Activated T-cell treated with anti-CD3 and anti-CD28 coated beads, Interleukin-2, amount 50 U/mL, for 4 hours (primary cell): Measurements from ENCODE around the gene MED20. TPM values are rescaled to one million over a fixed set of nuclear protein-coding genes. Genes with fewer than 3 reads are reported as not detected.

Experiments
- ATAC-seq, 2 donors: fragments of 200-7000 bp; cut with Tn5 transposase; one replicate each; pipeline ENCODE4 v1.10.0; 2021
- DNase-seq: peaks from one replicate; pipeline ENCODE4 v3.0.0-alpha.2; 2020
- H3K27me3 Mint-ChIP-seq: one replicate; pipeline ENCODE4 v1.8.0; 2021; ENCODE audit warnings: low read depth, mixed read lengths
- H3K36me3 Mint-ChIP-seq: one replicate; pipeline ENCODE4 v1.8.0; 2022; ENCODE audit warnings: mixed read lengths; ENCODE audit not compliant: insufficient read depth
- H3K4me1 Mint-ChIP-seq: one replicate; pipeline ENCODE4 v1.8.0; 2021; ENCODE audit warnings: low read depth, mixed read lengths
- H3K4me3 Mint-ChIP-seq: one replicate; pipeline ENCODE4 v1.8.0; 2021; ENCODE audit warnings: mild to moderate bottlenecking, moderate library complexity, mixed read lengths
- H3K9me3 Mint-ChIP-seq: one replicate; pipeline ENCODE4 v1.8.0; 2021; ENCODE audit warnings: mixed read lengths
- total RNA-seq, 3 donors: library from RNA; stranded (reverse); gene quantifications; one replicate each; pipeline ENCODE4 v1.2.1, GENCODE V29; 2021

Gene MED20
- total RNA-seq, 3 donors from 2014 or later, result 13.1 to 16.6 (median 16.3) TPM

DNA sequence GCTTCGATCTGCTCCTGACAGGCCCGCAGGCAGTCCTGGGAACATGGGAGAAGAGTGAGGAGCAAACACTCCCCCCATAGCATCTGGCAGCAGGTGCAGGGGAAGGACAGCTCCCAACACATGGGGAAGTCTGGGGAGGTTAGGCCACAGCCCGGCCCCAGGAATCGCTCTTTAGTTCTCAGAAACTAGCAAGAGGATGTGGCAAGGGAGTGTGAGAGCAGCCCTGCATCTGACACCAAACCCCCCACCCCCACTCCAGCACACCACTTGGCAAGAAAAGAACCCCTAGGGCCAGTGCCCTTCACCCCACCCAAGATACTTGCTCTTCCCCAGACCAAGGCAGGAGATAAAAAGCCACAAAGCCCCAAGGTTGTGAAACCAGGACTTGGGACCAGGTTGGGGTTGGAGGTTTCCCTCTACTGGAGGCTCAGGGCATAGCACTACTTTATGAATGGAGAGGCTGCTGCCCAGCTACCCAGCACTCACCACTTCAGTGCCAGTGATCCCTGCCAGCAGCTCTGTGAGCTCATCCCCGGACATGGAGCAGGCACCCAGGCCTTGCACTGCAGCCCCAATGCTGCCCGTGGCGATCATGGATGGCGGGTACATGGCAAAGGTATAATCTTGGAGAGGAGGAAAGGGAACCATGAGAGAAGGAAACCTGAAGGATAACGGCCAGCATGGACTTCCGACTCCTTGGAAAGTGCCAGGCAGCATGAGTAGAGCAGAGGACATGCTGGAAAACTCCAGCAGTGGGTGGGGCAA, 15.3 kb upstream of the MED20 start:
- peak overlapping the region; percentile 74 for H3K4me3 Mint-ChIP-seq
- H3K9me3 Mint-ChIP-seq, result no peaks in the 10 kb centered on the region
- ATAC-seq (peak; percentile 51 to 55), DNase-seq (peak; percentile 51)
- H3K36me3 Mint-ChIP-seq, result peaks cover 45% of the 10 kb centered on the region
- H3K4me1 Mint-ChIP-seq, result peaks cover 69% of the 10 kb centered on the region
- no peaks in the 10 kb centered on the region for H3K27me3 Mint-ChIP-seq

DNA sequence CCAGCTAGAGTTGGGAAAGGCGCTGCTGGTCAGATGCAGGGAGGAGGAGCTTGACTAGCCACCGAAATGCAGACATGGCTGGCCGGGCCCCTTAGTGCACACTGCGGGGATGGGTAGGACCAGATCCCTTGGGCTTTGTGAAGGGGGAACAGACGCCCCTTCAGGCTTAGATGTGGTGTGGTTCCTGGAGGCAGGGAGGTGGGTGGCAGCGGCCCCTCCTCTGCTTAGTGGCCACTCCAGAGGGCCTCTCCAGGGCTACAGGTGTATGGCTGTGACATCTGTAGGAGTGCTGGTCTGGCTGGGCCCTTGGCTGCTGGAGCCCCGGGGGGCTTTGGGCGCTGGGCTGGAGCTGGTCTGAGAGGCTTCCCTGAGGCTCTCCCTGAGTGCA, 14.7 kb upstream of the MED20 start:
- DNase-seq (no peak), ATAC-seq (no peak)
- Mint-ChIP-seq H3K27me3 (no peaks in the 10 kb centered on the region), H3K4me1 (peaks cover 69% of the 10 kb centered on the region), H3K9me3 (no peaks in the 10 kb centered on the region), H3K36me3 (peaks cover 48% of the 10 kb centered on the region), H3K4me3 (peak overlapping the region; percentile 74)

DNA sequence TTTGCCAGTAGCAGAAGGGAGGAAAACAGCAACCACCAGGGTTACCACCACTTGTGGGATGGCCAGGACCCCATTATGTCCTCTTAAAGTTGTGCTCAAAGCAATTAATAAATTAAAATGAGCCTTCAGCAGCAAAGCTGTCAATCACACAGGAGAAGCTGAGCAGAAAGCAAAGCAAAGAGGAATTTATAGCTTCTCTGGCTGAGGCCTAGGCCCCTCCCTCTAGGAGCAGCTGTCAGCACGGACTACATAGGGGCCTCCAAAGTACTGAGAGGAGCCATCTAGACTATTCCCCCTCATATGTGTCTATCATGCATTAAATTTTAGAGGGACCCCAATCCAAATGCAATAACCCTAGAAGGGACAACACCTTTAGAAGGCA, 14.2 kb upstream of the MED20 start:
- peaks cover 45% of the 10 kb centered on the region for H3K36me3 Mint-ChIP-seq
- no peaks in the 10 kb centered on the region for H3K27me3 Mint-ChIP-seq
- H3K4me3 Mint-ChIP-seq, result no peak overlapping the region
- peaks cover 66% of the 10 kb centered on the region for H3K4me1 Mint-ChIP-seq
- H3K9me3 Mint-ChIP-seq, result no peaks in the 10 kb centered on the region
- ATAC-seq (no peak), DNase-seq (no peak)

DNA sequence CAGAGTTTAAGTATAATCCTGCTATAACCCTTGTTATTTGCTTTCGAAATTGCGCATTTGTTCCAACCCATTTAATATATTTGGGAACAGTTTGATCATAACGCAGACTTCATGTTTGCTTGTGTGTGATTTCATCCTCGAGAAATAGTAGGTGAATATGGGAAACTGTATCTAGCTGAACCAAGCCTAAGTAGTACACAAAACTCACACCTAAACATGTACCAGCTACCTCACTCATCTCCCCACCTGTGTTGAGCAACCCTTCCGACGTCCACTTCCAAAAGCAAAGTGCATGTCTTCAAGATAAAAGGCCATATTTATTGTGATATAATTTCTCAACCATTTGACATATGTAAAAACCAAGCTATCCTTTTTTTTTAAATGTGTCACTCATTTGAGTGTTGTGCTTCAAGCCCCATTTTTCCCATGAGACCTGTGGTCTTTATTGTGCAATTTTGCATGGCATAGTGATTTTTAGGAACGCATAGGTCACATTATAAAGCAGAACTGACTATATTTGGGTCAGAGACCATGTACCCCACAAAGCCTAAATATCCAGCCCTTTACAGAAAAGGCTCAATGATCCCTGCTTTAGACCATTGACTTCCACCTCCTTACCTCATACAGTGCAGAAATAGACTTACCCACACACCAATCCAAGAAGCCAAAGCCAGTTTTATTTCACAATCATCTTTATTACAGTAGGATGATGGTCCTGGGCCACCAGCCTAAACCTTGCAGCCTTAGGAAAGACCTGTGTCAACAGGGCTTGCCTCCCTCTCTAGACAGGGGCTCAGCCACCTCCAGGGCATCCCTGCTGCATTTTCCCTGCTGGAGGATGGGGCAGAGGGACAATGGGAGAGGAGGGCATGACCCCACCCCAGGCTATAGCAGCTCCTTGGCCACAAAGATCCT, 13.6 kb upstream of the MED20 start:
- H3K36me3 Mint-ChIP-seq, result peaks cover 43% of the 10 kb centered on the region
- no peaks in the 10 kb centered on the region for H3K27me3 Mint-ChIP-seq
- H3K4me1 Mint-ChIP-seq, result peaks cover 60% of the 10 kb centered on the region

DNA sequence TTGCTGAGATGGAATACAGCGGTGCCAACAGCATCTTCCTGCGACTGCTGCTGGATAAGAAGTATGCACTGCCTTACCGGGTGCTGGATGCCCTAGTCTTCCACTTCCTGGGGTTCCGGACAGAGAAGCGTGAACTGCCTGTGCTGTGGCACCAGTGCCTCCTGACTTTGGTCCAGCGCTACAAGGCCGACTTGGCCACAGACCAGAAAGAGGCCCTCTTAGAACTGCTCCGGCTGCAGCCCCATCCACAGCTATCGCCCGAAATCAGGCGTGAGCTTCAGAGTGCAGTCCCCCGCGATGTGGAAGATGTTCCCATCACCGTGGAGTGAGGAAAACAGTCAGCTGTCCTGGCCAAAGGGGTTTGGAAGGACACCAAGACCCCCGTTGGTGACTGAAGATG, 11.4 kb upstream of the MED20 start:
- no peak for DNase-seq
- Mint-ChIP-seq H3K9me3 (no peaks in the 10 kb centered on the region), H3K4me3 (no peak overlapping the region), H3K4me1 (peaks cover 48% of the 10 kb centered on the region), H3K36me3 (peaks cover 51% of the 10 kb centered on the region), H3K27me3 (no peaks in the 10 kb centered on the region)
- ATAC-seq, result no peak

More for the DNA sequence above, 13.6 kb upstream of the MED20 start:
- no peaks in the 10 kb centered on the region for H3K9me3 Mint-ChIP-seq
- H3K4me3 Mint-ChIP-seq, result no peak overlapping the region
- ATAC-seq (no peak), DNase-seq (no peak)

DNA sequence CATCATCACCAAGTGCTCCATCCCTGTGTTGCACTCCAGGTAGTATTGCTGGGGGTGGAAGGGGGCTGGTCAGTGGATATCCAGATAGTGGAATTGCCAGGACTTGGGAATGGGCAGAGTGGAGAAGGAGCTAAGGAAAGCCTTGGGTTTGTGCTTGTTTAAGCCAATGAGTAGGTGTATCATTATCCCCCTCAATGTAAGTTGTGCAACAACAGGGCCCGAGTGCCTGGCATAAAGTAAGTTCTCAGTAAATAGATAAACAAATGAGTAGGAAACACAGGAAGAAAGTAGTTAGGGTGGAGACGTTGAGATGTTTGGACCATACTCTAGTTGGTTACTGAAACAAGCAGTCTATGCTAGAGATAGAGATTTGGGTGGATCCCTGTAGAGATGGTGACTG, 10.9 kb upstream of the MED20 start:
- Mint-ChIP-seq H3K9me3 (no peaks in the 10 kb centered on the region), H3K27me3 (no peaks in the 10 kb centered on the region), H3K36me3 (peaks cover 51% of the 10 kb centered on the region), H3K4me1 (peaks cover 42% of the 10 kb centered on the region), H3K4me3 (no peak overlapping the region)
- no peak for ATAC-seq
- no peak for DNase-seq

DNA sequence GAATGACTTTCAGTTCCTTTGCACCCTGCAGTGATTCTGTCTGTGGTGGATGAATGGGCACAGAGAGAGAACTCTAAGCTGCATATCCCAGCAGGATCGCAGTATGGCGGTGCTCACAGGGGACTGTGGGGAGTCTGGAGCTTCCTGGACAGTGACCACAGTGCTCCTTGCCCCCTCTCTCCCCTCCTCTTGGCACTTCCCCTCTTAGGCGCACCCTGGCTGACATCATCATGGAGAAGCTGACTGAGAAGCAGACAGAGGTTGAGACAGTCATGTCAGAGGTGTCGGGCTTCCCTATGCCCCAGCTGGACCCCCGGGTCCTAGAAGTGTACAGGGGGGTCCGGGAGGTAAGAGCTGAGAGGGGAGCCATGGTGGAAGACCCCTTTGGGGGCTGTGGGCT, 9.0 kb upstream of the MED20 start:
- no peak overlapping the region for H3K4me3 Mint-ChIP-seq
- ATAC-seq (no peak), DNase-seq (no peak)
- no peaks in the 10 kb centered on the region for H3K27me3 Mint-ChIP-seq
- H3K9me3 Mint-ChIP-seq, result no peaks in the 10 kb centered on the region
- peaks cover 29% of the 10 kb centered on the region for H3K4me1 Mint-ChIP-seq
- H3K36me3 Mint-ChIP-seq, result peaks cover 50% of the 10 kb centered on the region

DNA sequence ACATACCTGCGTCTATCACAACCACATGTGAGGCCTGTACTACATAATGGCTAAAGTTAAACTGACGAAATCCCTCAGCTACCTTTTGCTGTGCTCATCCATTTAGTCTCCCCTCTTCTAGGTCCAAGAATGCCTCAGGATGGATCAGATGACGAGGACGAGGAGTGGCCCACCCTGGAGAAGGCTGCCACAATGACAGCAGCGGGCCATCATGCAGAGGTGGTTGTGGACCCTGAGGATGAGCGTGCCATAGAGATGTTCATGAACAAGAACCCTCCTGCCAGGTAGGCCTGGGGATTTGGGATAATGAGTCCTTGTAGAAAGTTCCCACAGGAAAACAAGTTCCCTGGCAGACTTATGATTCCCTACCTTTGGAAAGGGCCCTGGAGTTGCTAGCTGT, 6.3 kb upstream of the MED20 start:
- DNase-seq, result no peak
- Mint-ChIP-seq H3K4me1 (peaks cover 40% of the 10 kb centered on the region), H3K9me3 (no peaks in the 10 kb centered on the region), H3K4me3 (no peak overlapping the region), H3K27me3 (no peaks in the 10 kb centered on the region), H3K36me3 (peaks cover 56% of the 10 kb centered on the region)
- no peak for ATAC-seq

DNA sequence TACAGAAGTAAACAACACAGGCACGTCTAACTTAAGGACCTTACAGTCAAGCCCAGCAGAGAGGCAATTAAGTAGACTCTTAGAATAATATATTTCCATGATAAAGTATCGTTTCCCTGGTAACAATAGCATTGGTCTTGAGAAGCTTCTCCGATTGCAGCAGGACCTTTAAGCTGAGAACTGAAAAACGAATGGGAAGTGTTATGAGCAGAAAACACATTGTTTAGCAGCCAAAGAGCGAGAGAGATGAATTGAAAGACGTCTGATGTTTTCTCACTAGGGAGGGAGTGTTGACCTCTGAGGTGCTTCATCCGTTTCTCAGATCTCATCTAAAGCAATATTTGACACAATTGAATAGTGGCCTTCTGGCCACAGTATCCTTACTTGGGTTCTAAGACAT, 1.2 kb upstream of the MED20 start:
- H3K36me3 Mint-ChIP-seq, result peaks cover 26% of the 10 kb centered on the region
- no peaks in the 10 kb centered on the region for H3K9me3 Mint-ChIP-seq
- no peaks in the 10 kb centered on the region for H3K27me3 Mint-ChIP-seq
- DNase-seq (no peak), ATAC-seq (no peak)
- peaks cover 44% of the 10 kb centered on the region for H3K4me1 Mint-ChIP-seq
- H3K4me3 Mint-ChIP-seq, result peak overlapping the region; percentile 95

DNA sequence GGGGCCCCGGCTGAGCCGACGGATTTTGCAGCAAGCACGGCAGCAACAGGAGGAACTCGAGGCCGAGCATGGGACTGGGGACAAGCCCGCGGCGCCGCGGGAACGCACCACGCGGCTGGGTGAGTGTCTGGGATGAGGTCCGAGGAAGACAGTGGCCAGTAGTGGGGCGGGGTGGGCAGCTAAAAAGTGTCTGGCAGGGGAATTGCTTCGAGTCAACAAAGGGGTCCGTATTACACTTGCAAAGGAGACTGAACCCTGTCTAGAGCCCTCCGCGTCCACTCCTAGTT, 716 bp upstream of the MED20 start:
- no peaks in the 10 kb centered on the region for H3K27me3 Mint-ChIP-seq
- peaks cover 44% of the 10 kb centered on the region for H3K4me1 Mint-ChIP-seq
- H3K9me3 Mint-ChIP-seq, result no peaks in the 10 kb centered on the region
- H3K36me3 Mint-ChIP-seq, result peaks cover 26% of the 10 kb centered on the region
- peak overlapping the region; percentile 95 for H3K4me3 Mint-ChIP-seq
- DNase-seq (no peak), ATAC-seq (peak; percentile 21 to 29)

DNA sequence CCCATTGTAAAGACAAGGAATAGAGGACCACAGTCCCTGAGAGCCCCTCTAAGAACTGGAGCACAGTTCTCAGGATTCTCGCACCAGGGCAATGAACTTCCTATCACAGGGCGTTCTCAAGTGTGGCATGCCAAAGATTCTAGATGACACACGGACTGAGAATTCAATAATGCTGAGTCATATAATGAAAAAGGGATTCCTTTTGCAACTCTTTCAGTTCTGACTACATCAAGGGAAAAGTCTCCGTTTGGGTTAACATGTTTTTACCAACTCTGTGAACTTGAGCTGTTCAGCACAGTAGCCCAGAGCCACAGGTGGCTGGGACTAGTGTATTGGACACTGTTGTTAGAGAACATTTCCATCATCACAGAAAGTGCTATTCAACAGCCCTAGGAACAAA, 3.4 kb downstream of the MED20 start:
- H3K4me1 Mint-ChIP-seq, result peaks cover 23% of the 10 kb centered on the region
- ATAC-seq, result peak in 1 of 2 donors; percentile 16
- peaks cover 19% of the 10 kb centered on the region for H3K36me3 Mint-ChIP-seq
- H3K4me3 Mint-ChIP-seq, result no peak overlapping the region
- H3K9me3 Mint-ChIP-seq, result no peaks in the 10 kb centered on the region
- H3K27me3 Mint-ChIP-seq, result no peaks in the 10 kb centered on the region
- no peak for DNase-seq

DNA sequence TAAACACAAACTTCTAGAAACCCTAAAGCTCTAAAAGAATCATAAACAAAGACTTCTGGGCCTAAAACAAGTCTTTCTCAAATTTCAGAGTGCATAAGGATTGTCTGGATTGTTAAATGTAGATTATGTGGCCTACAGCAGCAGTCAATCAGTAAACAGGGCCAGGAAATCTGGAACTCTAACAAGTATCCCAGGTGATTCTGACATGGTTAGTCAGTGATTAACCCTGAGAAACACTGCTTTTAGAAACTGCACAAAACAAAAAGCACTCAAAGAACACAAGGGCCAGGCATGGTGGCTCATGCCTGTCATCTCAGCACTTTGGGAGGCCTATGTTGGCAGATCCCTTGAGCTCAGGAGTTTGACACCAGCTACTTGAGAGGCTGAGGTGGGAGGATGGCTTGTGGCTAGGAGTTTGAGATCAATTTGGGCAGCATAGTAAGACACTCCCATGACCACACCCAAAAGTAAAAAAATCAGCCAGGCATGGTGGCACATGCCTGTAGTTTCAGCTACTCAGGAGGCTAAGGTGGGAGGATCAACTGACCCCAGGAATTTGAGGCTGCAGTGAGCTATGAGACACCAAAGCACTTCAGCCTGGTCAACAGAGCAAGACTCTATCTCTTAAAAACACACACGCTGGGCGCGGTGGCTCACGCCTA, 5.9 kb downstream of the MED20 start:
- H3K9me3 Mint-ChIP-seq, result no peaks in the 10 kb centered on the region
- H3K4me1 Mint-ChIP-seq, result peaks cover 12% of the 10 kb centered on the region

DNA sequence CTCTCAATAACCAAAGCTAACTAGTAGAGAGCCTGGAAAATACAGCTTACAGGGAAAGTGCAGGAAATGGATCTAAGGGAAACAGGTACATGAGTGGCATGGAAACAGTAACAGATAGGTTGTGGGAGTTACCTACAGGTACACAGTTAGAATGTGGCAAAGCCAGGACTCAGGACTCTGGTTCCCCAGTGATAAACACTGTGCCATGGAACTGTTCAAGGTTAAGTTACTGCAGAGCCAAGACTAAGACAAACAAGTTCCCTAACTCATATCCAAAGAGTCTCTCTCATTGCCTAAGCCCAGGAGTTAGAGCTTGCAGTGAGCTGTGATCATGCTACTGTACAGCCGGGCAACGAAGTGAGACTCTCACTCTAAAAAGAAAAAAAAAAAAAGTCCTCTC, 6.6 kb downstream of the MED20 start:
- peaks cover 10% of the 10 kb centered on the region for H3K4me1 Mint-ChIP-seq
- no peaks in the 10 kb centered on the region for H3K9me3 Mint-ChIP-seq
- ATAC-seq (no peak), DNase-seq (no peak)
- H3K4me3 Mint-ChIP-seq, result no peak overlapping the region
- peaks cover 22% of the 10 kb centered on the region for H3K36me3 Mint-ChIP-seq
- no peaks in the 10 kb centered on the region for H3K27me3 Mint-ChIP-seq

More for the DNA sequence above, 5.9 kb downstream of the MED20 start:
- ATAC-seq (no peak), DNase-seq (no peak)
- no peaks in the 10 kb centered on the region for H3K27me3 Mint-ChIP-seq
- peaks cover 22% of the 10 kb centered on the region for H3K36me3 Mint-ChIP-seq
- H3K4me3 Mint-ChIP-seq, result no peak overlapping the region

DNA sequence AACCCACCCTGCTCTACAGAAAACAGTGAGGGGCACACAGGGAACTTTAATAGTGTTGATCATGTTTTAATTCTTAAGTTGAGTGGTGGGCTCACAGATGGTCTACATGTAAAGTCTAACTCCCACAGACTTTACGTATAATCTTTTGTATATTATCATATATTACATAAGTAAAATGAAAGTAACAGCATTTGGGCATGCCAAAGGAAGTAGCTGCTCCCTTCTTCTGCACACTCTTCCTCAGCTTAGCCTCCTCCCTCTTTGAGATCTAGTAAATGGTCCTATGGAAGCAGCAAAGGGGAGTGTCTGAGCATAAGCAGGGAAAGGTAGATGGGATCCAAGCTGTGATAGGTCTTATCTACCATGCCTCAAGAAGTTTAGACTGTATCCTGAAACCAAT, 11.2 kb downstream of the MED20 start:
- H3K27me3 Mint-ChIP-seq, result no peaks in the 10 kb centered on the region
- ATAC-seq, result no peak
- peaks cover 8% of the 10 kb centered on the region for H3K4me1 Mint-ChIP-seq
- H3K9me3 Mint-ChIP-seq, result no peaks in the 10 kb centered on the region
- peaks cover 41% of the 10 kb centered on the region for H3K36me3 Mint-ChIP-seq
- DNase-seq, result no peak
- H3K4me3 Mint-ChIP-seq, result no peak overlapping the region
